ENCODE data around the gene CDKAL1.

GRCh38 chr6:20620043-20620442 is 85.8 kb downstream of the CDKAL1 start:
- TF ChIP-seq CTCF (IDR thresholded peaks at IDR 0.05) (no peak), EP300 (IDR thresholded peaks at IDR 0.05) (no peak)

All from tibial nerve (tissue), 4 donors.